HepG2 (cell line): ENCODE data around the gene LITAF. TPM values are rescaled to one million over a fixed set of nuclear protein-coding genes. Genes with fewer than 3 reads are reported as not detected.

ENCODE experiments used
- ATAC-seq: fragments of 200-7000 bp; cut with Tn5 transposase; 3 replicates; pipeline ENCODE4 v1.9.1; 2020; ENCODE audit warnings: mild to moderate bottlenecking, moderate library complexity
- BruUV-seq: library from RNA; stranded (reverse); fragments of 400-500 nt; replicated peaks from 2 replicates; lab custom pipeline; 2021; lab: Mats Ljungman, UMichigan
- CTCF ChIA-PET: fragments of 300-600 bp; formaldehyde crosslinking; extraction: SDS; loops from one replicate; lab custom pipeline; 2021; ENCODE audit warnings: low total read pairs, inconsistent platforms, low intra/inter-chr PET ratio; lab: Yijun Ruan, JAX
- POLR2A ChIA-PET: fragments of 350-600 bp; sonication (Branson Sonifier 250); formaldehyde crosslinking; loops from one replicate; lab custom pipeline; 2020; ENCODE audit warnings: antibody characterized with exemption, inconsistent platforms; lab: Yijun Ruan, JAX
- DNase-seq: peaks from one replicate; pipeline ENCODE4 v3.0.0-alpha.2; 2015; ENCODE audit warnings: low spot score
- FAIRE-seq: peaks from 3 replicates; lab custom pipeline; 2011; peaks lifted over from hg19 to GRCh38; lab: Jason Lieb, UNC
- H2AFZ ChIP-seq: one replicate; pipeline ENCODE4 v1.6.1; 2011; ENCODE audit warnings: low read length, inconsistent platforms
- H3K27ac ChIP-seq: fragments of 300-600 bp; 3 replicates; pipeline ENCODE4 v1.8.0; 2011; ENCODE audit warnings: mixed run types, mild to moderate bottlenecking, mixed read lengths, low read length, inconsistent platforms; ENCODE audit not compliant: insufficient read depth; ENCODE audit errors: extremely low read length
- H3K27me3 ChIP-seq, 2 experiments: fragments of 200-600 bp in 1 of 2; 2 replicates in 1 of 2; 3 replicates in 1 of 2; pipeline versions ENCODE4 v1.6.0 to v1.8.0; 2011; ENCODE audit warnings: low read length in 2 of 2, mild to moderate bottlenecking in 2 of 2, moderate library complexity in 2 of 2, inconsistent platforms in 1 of 2; ENCODE audit not compliant: insufficient read depth in 2 of 2, control insufficient read depth in 1 of 2
- H3K36me3 ChIP-seq, 2 experiments: fragments of 200-600 bp in 1 of 2; replicated peaks in 1 of 2; 2 replicates in 1 of 2; 3 replicates in 1 of 2; pipeline versions ENCODE4 v1.5.1 to v1.8.0; 2011; ENCODE audit warnings: low read length in 2 of 2, inconsistent platforms in 1 of 2; ENCODE audit not compliant: insufficient read depth in 2 of 2, control insufficient read depth in 1 of 2
- H3K4me1 ChIP-seq: 2 replicates; pipeline ENCODE4 v1.5.1; 2012; ENCODE audit warnings: low read length, inconsistent platforms; ENCODE audit not compliant: insufficient read depth
- H3K4me2 ChIP-seq: 2 replicates; pipeline ENCODE4 v1.6.0; 2011; ENCODE audit warnings: low read depth, low read length, inconsistent platforms
- H3K4me3 ChIP-seq, 3 experiments: fragments of 200-600 bp in 1 of 3; sonication (generic), shearing (Covaris generic) in 1 of 3; replicated peaks in 1 of 3; 2 replicates each; pipeline ENCODE4 v1.5.1; 2011 to 2016; ENCODE audit warnings: low read length in 3 of 3, inconsistent platforms in 2 of 3, low read depth in 2 of 3, mild to moderate bottlenecking in 2 of 3, control low read depth in 1 of 3, mixed read lengths in 1 of 3; ENCODE audit not compliant: insufficient read depth in 1 of 3
- H3K79me2 ChIP-seq: one replicate; pipeline ENCODE4 v1.6.1; 2011; ENCODE audit warnings: low read length, inconsistent platforms; ENCODE audit not compliant: insufficient read depth
- H3K9ac ChIP-seq: 2 replicates; pipeline ENCODE4 v1.6.0; 2011; ENCODE audit warnings: mild to moderate bottlenecking, low read depth, low read length, inconsistent platforms; ENCODE audit not compliant: insufficient read depth
- H3K9me3 ChIP-seq: 2 replicates; pipeline ENCODE4 v1.5.1; 2012; ENCODE audit warnings: mild to moderate bottlenecking, low read length
- H4K20me1 ChIP-seq: 2 replicates; pipeline ENCODE4 v1.6.0; 2011; ENCODE audit warnings: inconsistent platforms, mild to moderate bottlenecking, low read length, moderate library complexity; ENCODE audit not compliant: insufficient read depth
- IRX3 ChIP-seq: sonication (generic); formaldehyde crosslinking; IDR thresholded peaks from 2 replicates; pipeline ENCODE4 v1.8.1; 2023; ENCODE audit warnings: mild to moderate bottlenecking, low read depth, missing genetic modification reagents, borderline replicate concordance
- PAXIP1 ChIP-seq: sonication (generic); formaldehyde crosslinking; conservative IDR thresholded peaks from 2 replicates; pipeline ENCODE4 v1.4.0; 2020; ENCODE audit warnings: mild to moderate bottlenecking, missing genetic modification reagents, moderate library complexity
- XRCC5 ChIP-seq: fragments of 200-400 bp; formaldehyde crosslinking; optimal IDR thresholded peaks from 2 replicates; pipeline ENCODE3; 2017; ENCODE audit warnings: mild to moderate bottlenecking, low read length
- ZNF512B ChIP-seq: sonication (generic); formaldehyde crosslinking; IDR thresholded peaks from 2 replicates; pipeline ENCODE4 v1.5.1; 2020; ENCODE audit warnings: missing genetic modification reagents, mild to moderate bottlenecking, borderline replicate concordance
- ZNF564 ChIP-seq: sonication (generic); formaldehyde crosslinking; IDR thresholded peaks from 2 replicates; pipeline ENCODE4 v1.8.1; 2023; ENCODE audit warnings: mild to moderate bottlenecking, missing genetic modification reagents
- ZNF687 ChIP-seq: sonication (generic); formaldehyde crosslinking; IDR thresholded peaks from 2 replicates; pipeline ENCODE4 v1.5.1; 2020; ENCODE audit warnings: mild to moderate bottlenecking, missing genetic modification reagents, moderate library complexity
- WGBS: methylation state at CpG from one replicate; pipeline ENCODE4 v1.1.6; 2017; ENCODE audit warnings: low lambda C conversion rate; 5-methylcytosine and 5-hydroxymethylcytosine counted together
- in situ Hi-C: cut with HindIII; loops from 2 replicates; pipeline ENCODE4 v1.10.0; 2017; ENCODE audit warnings: low pct_unique_long_range_greater_than_20kb; ENCODE audit not compliant: extremely low pct_ligation_motif_present
- intact Hi-C: fragments of 100-400 bp; cut with micrococcal nuclease; formaldehyde crosslinking; loops from one replicate; pipeline ENCODE4 v1.10.0; 2022; ENCODE audit not compliant: unreplicated experiment
- polyA plus RNA-seq, 8 experiments: library from polyadenylated mRNA; depleted of rRNA in 3 of 8; stranded (reverse) in 7 of 8; unstranded in 1 of 8; fragments of >200 nt; fragmentation: Illumina TruSeq in 4 of 8; extraction: Trizol in 4 of 8; gene quantifications; 2 replicates each; pipeline versions ENCODE4 v1.2.1 to v1.2.3, GENCODE V29; 2011 to 2016; ENCODE audit warnings: low read depth in 4 of 8, missing spikeins in 1 of 8, mixed read lengths in 1 of 8; ENCODE audit not compliant: insufficient read depth in 1 of 8
- total RNA-seq, 5 experiments: library from RNA; depleted of rRNA; stranded (reverse); fragments of >200 nt; fragmentation: Illumina TruSeq; extraction: Trizol; gene quantifications; 2 replicates each; pipeline ENCODE4 v1.2.3, GENCODE V29; 2016; ENCODE audit warnings: low read depth in 1 of 5
- TF ChIP-seq, protein P1 (sequence below): sonication (generic); formaldehyde crosslinking; IDR thresholded peaks from 2 replicates; pipeline ENCODE4 v1.4.0; 2020; ENCODE audit warnings: missing genetic modification reagents; ENCODE audit errors: not compliant biosample characterization
- TF ChIP-seq, protein P2 (sequence below): sonication (generic); formaldehyde crosslinking; conservative IDR thresholded peaks from 2 replicates; pipeline ENCODE4 v1.8.0; 2022; ENCODE audit warnings: mild to moderate bottlenecking, moderate library complexity, missing genetic modification reagents

The LITAF gene
- total and polyA plus RNA-seq, 2 of the 13 experiments (the other 11 are each of a cell fraction or from before 2014, with no cell fraction given) = 80.1 to 141 TPM

- no peaks in the 10 kb centered on the region for H3K36me3 ChIP-seq
- peaks cover 0 to 2% of the 10 kb centered on the region in 2 experiments; a peak in 3 of 5 replicates for H3K27me3 ChIP-seq
- ATAC-seq (no peak; the same call in 2 of the 3 replicates), DNase-seq (no peak), FAIRE-seq (no peak)
- no peaks in the 10 kb centered on the region for H3K9me3 ChIP-seq
- no peaks in the 10 kb centered on the region for H4K20me1 ChIP-seq
- no peak overlapping the region for H3K4me2 ChIP-seq
- no peak overlapping the region for H3K9ac ChIP-seq
- H3K27ac ChIP-seq = no peak overlapping the region
- no peak overlapping the region for H2AFZ ChIP-seq
- in situ Hi-C loops = no loop called here
- 52% methylated on average over 18 of the region's 18 CpGs for WGBS
- no peaks in the 10 kb centered on the region for H3K79me2 ChIP-seq
- ChIA-PET POLR2A (no interaction called here), CTCF (no interaction called here)
- BruUV-seq = no TSS peak
- H3K4me1 ChIP-seq = peaks cover 6% of the 10 kb centered on the region; the same call in 1 of the 2 replicates
- intact Hi-C loops = no loop called here
- H3K4me3 ChIP-seq = no peak overlapping the region
- TF ChIP-seq, protein P1, sequence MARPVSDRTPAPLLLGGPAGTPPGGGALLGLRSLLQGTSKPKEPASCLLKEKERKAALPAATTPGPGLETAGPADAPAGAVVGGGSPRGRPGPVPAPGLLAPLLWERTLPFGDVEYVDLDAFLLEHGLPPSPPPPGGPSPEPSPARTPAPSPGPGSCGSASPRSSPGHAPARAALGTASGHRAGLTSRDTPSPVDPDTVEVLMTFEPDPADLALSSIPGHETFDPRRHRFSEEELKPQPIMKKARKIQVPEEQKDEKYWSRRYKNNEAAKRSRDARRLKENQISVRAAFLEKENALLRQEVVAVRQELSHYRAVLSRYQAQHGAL = no peak
- TF ChIP-seq ZNF512B (CRISPR knock-in tag) (no peak), ZNF564 (CRISPR knock-in tag) (no peak), IRX3 (no peak), PAXIP1 (CRISPR knock-in tag) (no peak), XRCC5 (peak; percentile 21), ZNF687 (CRISPR knock-in tag) (0 out of 2 replicates have a peak, but pooled peaks have one; percentile 17)
- TF ChIP-seq, protein P2, sequence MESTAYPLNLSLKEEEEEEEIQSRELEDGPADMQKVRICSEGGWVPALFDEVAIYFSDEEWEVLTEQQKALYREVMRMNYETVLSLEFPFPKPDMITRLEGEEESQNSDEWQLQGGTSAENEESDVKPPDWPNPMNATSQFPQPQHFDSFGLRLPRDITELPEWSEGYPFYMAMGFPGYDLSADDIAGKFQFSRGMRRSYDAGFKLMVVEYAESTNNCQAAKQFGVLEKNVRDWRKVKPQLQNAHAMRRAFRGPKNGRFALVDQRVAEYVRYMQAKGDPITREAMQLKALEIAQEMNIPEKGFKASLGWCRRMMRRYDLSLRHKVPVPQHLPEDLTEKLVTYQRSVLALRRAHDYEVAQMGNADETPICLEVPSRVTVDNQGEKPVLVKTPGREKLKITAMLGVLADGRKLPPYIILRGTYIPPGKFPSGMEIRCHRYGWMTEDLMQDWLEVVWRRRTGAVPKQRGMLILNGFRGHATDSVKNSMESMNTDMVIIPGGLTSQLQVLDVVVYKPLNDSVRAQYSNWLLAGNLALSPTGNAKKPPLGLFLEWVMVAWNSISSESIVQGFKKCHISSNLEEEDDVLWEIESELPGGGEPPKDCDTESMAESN (CRISPR knock-in tag) = no peak
Observed at GRCh38 chr16:11526655-11527350, 59.9 kb downstream of the LITAF start.
